Calu3 (cell line): ENCODE data around the gene ZNF433. TPM values are rescaled to one million over a fixed set of nuclear protein-coding genes. Genes with fewer than 3 reads are reported as not detected.

Experiments
- BruUV-seq: library from RNA; stranded (reverse); fragments of 400-500 nt; replicated peaks from 2 replicates; lab custom pipeline; 2021; lab: Mats Ljungman, UMichigan
- CTCF ChIA-PET: fragments of 300-600 bp; sonication (Branson Sonifier 250); formaldehyde crosslinking; loops from one replicate; lab custom pipeline; 2022; ENCODE audit warnings: antibody characterized with exemption; lab: Charles Lee
- DNase-seq: peaks from one replicate; pipeline ENCODE4 v3.0.0; 2022
- H3K27ac Mint-ChIP-seq: one replicate; pipeline ENCODE4 v1.8.0; 2022; ENCODE audit warnings: mixed read lengths; ENCODE audit not compliant: unreplicated experiment
- H3K27me3 Mint-ChIP-seq: one replicate; pipeline ENCODE4 v1.8.0; 2022; ENCODE audit warnings: mixed read lengths; ENCODE audit not compliant: unreplicated experiment
- H3K36me3 Mint-ChIP-seq: one replicate; pipeline ENCODE4 v1.8.0; 2022; ENCODE audit warnings: mild to moderate bottlenecking, moderate library complexity, mixed read lengths; ENCODE audit not compliant: insufficient read depth, unreplicated experiment
- H3K4me1 Mint-ChIP-seq: one replicate; pipeline ENCODE4 v1.8.0; 2022; ENCODE audit warnings: mild to moderate bottlenecking, low read depth, mixed read lengths; ENCODE audit not compliant: unreplicated experiment
- H3K4me3 Mint-ChIP-seq: one replicate; pipeline ENCODE4 v1.8.0; 2022; ENCODE audit warnings: mild to moderate bottlenecking, low read depth, moderate library complexity, mixed read lengths; ENCODE audit not compliant: unreplicated experiment
- H3K9me3 Mint-ChIP-seq: one replicate; pipeline ENCODE4 v1.8.0; 2022; ENCODE audit warnings: low read depth, mixed read lengths; ENCODE audit not compliant: unreplicated experiment
- CTCF ChIP-seq: fragments of 200-600 bp; IDR thresholded peaks from one replicate; pipeline ENCODE4 v1.8.0; 2022; ENCODE audit warnings: antibody characterized with exemption; ENCODE audit not compliant: unreplicated experiment
- intact Hi-C: fragments of 100-400 bp; cut with micrococcal nuclease; formaldehyde crosslinking; loops from one replicate; pipeline ENCODE4 v1.10.0; 2022; ENCODE audit not compliant: unreplicated experiment
- total RNA-seq: library from RNA; stranded (reverse); gene quantifications from 2 replicates; pipeline ENCODE4 v1.2.3, GENCODE V29; 2022

ZNF433 gene
- total RNA-seq, 1 experiment from 2014 or later = 3.0 TPM

- Mint-ChIP-seq H3K36me3 (no peaks in the 10 kb centered on the region), H3K9me3 (peaks cover 2% of the 10 kb centered on the region), H3K27me3 (no peaks in the 10 kb centered on the region), H3K4me1 (no peaks in the 10 kb centered on the region), H3K27ac (no peak overlapping the region), H3K4me3 (no peak overlapping the region)
- no peak for DNase-seq
- CTCF ChIA-PET = no interaction called here
- no TSS peak for BruUV-seq
- no peak for TF ChIP-seq CTCF
- intact Hi-C loops = no loop called here
These were observed 56.9 kb downstream of the ZNF433 start for GRCh38 chr19:11978492-11979100.

- DNase-seq = no peak
- no peak overlapping the region for H3K4me3 Mint-ChIP-seq
- no peaks in the 10 kb centered on the region for H3K36me3 Mint-ChIP-seq
- no peak overlapping the region for H3K27ac Mint-ChIP-seq
- no peak for TF ChIP-seq CTCF
- no peaks in the 10 kb centered on the region for H3K27me3 Mint-ChIP-seq
- intact Hi-C loops = no loop called here
- no peaks in the 10 kb centered on the region for H3K4me1 Mint-ChIP-seq
- no TSS peak for BruUV-seq
- CTCF ChIA-PET = no interaction called here
- peaks cover 10% of the 10 kb centered on the region for H3K9me3 Mint-ChIP-seq
These were observed 62.3 kb downstream of the ZNF433 start for GRCh38 chr19:11973019-11973810.

GRCh38 chr19:11971041-11971440 lies 64.4 kb downstream of the ZNF433 start:
- no peaks in the 10 kb centered on the region for H3K27me3 Mint-ChIP-seq
- H3K36me3 Mint-ChIP-seq = no peaks in the 10 kb centered on the region
- H3K27ac Mint-ChIP-seq = no peak overlapping the region
- CTCF ChIA-PET = no interaction called here
- DNase-seq = no peak
- intact Hi-C loops = no loop called here
- TF ChIP-seq CTCF = no peak
- peaks cover 1% of the 10 kb centered on the region for H3K4me1 Mint-ChIP-seq
- no peak overlapping the region for H3K4me3 Mint-ChIP-seq
- no TSS peak for BruUV-seq
- H3K9me3 Mint-ChIP-seq = peaks cover 10% of the 10 kb centered on the region

- no peak for TF ChIP-seq CTCF
- H3K4me3 Mint-ChIP-seq = no peak overlapping the region
- intact Hi-C loops = no loop called here
- peaks cover 9% of the 10 kb centered on the region for H3K4me1 Mint-ChIP-seq
- peaks cover 6% of the 10 kb centered on the region for H3K36me3 Mint-ChIP-seq
- H3K9me3 Mint-ChIP-seq = peaks cover 10% of the 10 kb centered on the region
- CTCF ChIA-PET = no interaction called here
- H3K27me3 Mint-ChIP-seq = no peaks in the 10 kb centered on the region
- no TSS peak for BruUV-seq
- no peak overlapping the region for H3K27ac Mint-ChIP-seq
- DNase-seq = no peak
These were observed 65.3 kb downstream of the ZNF433 start for GRCh38 chr19:11970174-11970573.
